GM23338 (cell line): ENCODE measurements around the gene C4orf36. TPM values are rescaled to one million over a fixed set of nuclear protein-coding genes. Genes with fewer than 3 reads are reported as not detected.

Source experiments
- ATAC-seq: fragments of 200-7000 bp; cut with Tn5 transposase; 3 replicates; pipeline ENCODE4 v1.9.1; 2020
- DNase-seq: peaks from one replicate; pipeline ENCODE4 v3.0.0-alpha.2; 2015; ENCODE audit warnings: low spot score
- H2AFZ ChIP-seq: fragments of 200-600 bp; sonication (generic); 2 replicates; pipeline ENCODE4 v1.8.0; 2016; ENCODE audit warnings: antibody characterized with exemption, mild to moderate bottlenecking, moderate library complexity
- H3F3A ChIP-seq: fragments of 200-600 bp; sonication (generic); replicated peaks from 2 replicates; pipeline ENCODE4 v1.8.0; 2017; ENCODE audit warnings: antibody characterized with exemption, mixed run types, low read depth
- H3K27ac ChIP-seq: fragments of 200-600 bp; sonication (generic); 2 replicates; pipeline ENCODE4 v1.6.1; 2016; ENCODE audit warnings: low read depth
- H3K27me3 ChIP-seq: fragments of 200-600 bp; sonication (generic); 2 replicates; pipeline ENCODE4 v1.8.0; 2016; ENCODE audit warnings: mild to moderate bottlenecking, mixed run types, moderate library complexity; ENCODE audit not compliant: insufficient read depth
- H3K36me3 ChIP-seq: fragments of 200-600 bp; sonication (generic); 2 replicates; pipeline ENCODE4 v1.8.0; 2016; ENCODE audit warnings: mild to moderate bottlenecking; ENCODE audit not compliant: insufficient read depth
- H3K4me1 ChIP-seq: fragments of 200-600 bp; sonication (generic); 2 replicates; pipeline ENCODE4 v1.8.0; 2016; ENCODE audit warnings: mild to moderate bottlenecking, moderate library complexity; ENCODE audit not compliant: insufficient read depth
- H3K4me2 ChIP-seq: fragments of 200-600 bp; sonication (generic); 2 replicates; pipeline ENCODE4 v1.7.1; 2017; ENCODE audit warnings: mixed run types
- H3K4me3 ChIP-seq: fragments of 200-600 bp; sonication (generic); 2 replicates; pipeline ENCODE4 v1.6.1; 2016; ENCODE audit warnings: mixed run types
- H3K79me2 ChIP-seq: fragments of 200-600 bp; sonication (generic); replicated peaks from 2 replicates; pipeline ENCODE4 v1.8.0; 2017; ENCODE audit warnings: mild to moderate bottlenecking; ENCODE audit not compliant: insufficient read depth
- H3K9me2 ChIP-seq: fragments of 200-600 bp; sonication (generic); 2 replicates; pipeline ENCODE4 v1.8.0; 2017; ENCODE audit not compliant: insufficient read depth
- H4K20me1 ChIP-seq: fragments of 200-600 bp; sonication (generic); replicated peaks from 2 replicates; pipeline ENCODE4 v1.8.0; 2017; ENCODE audit warnings: mild to moderate bottlenecking; ENCODE audit not compliant: insufficient read depth
- H3K27ac Mint-ChIP-seq: 2 replicates; pipeline ENCODE4 v1.8.0; 2020; ENCODE audit warnings: inconsistent platforms, mild to moderate bottlenecking, moderate library complexity, mixed read lengths
- H3K27me3 Mint-ChIP-seq: 3 replicates; pipeline ENCODE4 v1.8.0; 2022; ENCODE audit warnings: low read depth, mild to moderate bottlenecking, moderate library complexity, mixed read lengths, inconsistent platforms; ENCODE audit not compliant: insufficient read depth, poor library complexity
- H3K36me3 Mint-ChIP-seq: 3 replicates; pipeline ENCODE4 v1.8.0; 2021; ENCODE audit warnings: low read depth, mild to moderate bottlenecking, inconsistent platforms, moderate library complexity, mixed read lengths
- H3K4me1 Mint-ChIP-seq: 3 replicates; pipeline ENCODE4 v1.8.0; 2020; ENCODE audit warnings: mild to moderate bottlenecking, inconsistent platforms, mixed read lengths
- H3K4me3 Mint-ChIP-seq: 3 replicates; pipeline ENCODE4 v1.8.0; 2021; ENCODE audit warnings: moderate library complexity, mild to moderate bottlenecking, inconsistent platforms, mixed read lengths
- H3K9me3 Mint-ChIP-seq: 3 replicates; pipeline ENCODE4 v1.8.0; 2020; ENCODE audit warnings: moderate library complexity, mild to moderate bottlenecking, inconsistent platforms, mixed read lengths
- CREB1 ChIP-seq: fragments of 250-450 bp; sonication (Bioruptor Pico); IDR thresholded peaks from 2 replicates; pipeline ENCODE4 v1.5.0; 2020; ENCODE audit warnings: low read depth, mild to moderate bottlenecking, moderate library complexity
- EZH2phosphoT487 ChIP-seq: fragments of 200-600 bp; sonication (generic); IDR thresholded peaks from one replicate; pipeline ENCODE4 v1.8.1; 2018; ENCODE audit warnings: antibody characterized with exemption; ENCODE audit not compliant: unreplicated experiment
- NANOG ChIP-seq: IDR thresholded peaks from 2 replicates; pipeline ENCODE4 v1.6.1; 2016; ENCODE audit warnings: antibody characterized with exemption, borderline replicate concordance
- POLR2AphosphoS5 ChIP-seq: IDR thresholded peaks from 2 replicates; pipeline ENCODE4 v1.6.1; 2016; ENCODE audit warnings: antibody characterized with exemption, low read depth
- STAT1 ChIP-seq: IDR thresholded peaks from one replicate; pipeline ENCODE4 v1.6.1; 2016; ENCODE audit warnings: antibody characterized with exemption; ENCODE audit not compliant: unreplicated experiment
- ZNF114 ChIP-seq: fragments of 250-450 bp; sonication (Bioruptor Pico); IDR thresholded peaks from 2 replicates; pipeline ENCODE4 v1.5.0; 2020; ENCODE audit warnings: mild to moderate bottlenecking, moderate library complexity
- polyA plus RNA-seq: library from polyadenylated mRNA; unstranded; fragments of >200 nt; fragmentation: Nextera tagmentation; extraction: Ambion mirVana; gene quantifications from 2 replicates; pipeline ENCODE4 v1.2.1, GENCODE V29; 2016
- total RNA-seq: library from RNA; depleted of rRNA; stranded (reverse); fragments of >200 nt; shearing (Covaris generic); gene quantifications from 2 replicates; pipeline ENCODE4 v1.2.3, GENCODE V29; 2014
- TF ChIP-seq, protein P1 (sequence below): fragments of 250-450 bp; sonication (Bioruptor Pico); IDR thresholded peaks from 2 replicates; pipeline ENCODE4 v1.5.0; 2020; ENCODE audit warnings: mild to moderate bottlenecking, moderate library complexity
- TF ChIP-seq, protein P2 (sequence below): IDR thresholded peaks from 2 replicates; pipeline ENCODE4 v1.6.1; 2016; ENCODE audit warnings: antibody characterized with exemption
- TF ChIP-seq, protein P3 (sequence below): IDR thresholded peaks from one replicate; pipeline ENCODE4 v1.6.1; 2018; ENCODE audit warnings: antibody characterized with exemption; ENCODE audit not compliant: unreplicated experiment

Gene C4orf36
- total and polyA plus RNA-seq, 2 experiments from 2014 or later, result 1.1 to 1.6 TPM

DNA sequence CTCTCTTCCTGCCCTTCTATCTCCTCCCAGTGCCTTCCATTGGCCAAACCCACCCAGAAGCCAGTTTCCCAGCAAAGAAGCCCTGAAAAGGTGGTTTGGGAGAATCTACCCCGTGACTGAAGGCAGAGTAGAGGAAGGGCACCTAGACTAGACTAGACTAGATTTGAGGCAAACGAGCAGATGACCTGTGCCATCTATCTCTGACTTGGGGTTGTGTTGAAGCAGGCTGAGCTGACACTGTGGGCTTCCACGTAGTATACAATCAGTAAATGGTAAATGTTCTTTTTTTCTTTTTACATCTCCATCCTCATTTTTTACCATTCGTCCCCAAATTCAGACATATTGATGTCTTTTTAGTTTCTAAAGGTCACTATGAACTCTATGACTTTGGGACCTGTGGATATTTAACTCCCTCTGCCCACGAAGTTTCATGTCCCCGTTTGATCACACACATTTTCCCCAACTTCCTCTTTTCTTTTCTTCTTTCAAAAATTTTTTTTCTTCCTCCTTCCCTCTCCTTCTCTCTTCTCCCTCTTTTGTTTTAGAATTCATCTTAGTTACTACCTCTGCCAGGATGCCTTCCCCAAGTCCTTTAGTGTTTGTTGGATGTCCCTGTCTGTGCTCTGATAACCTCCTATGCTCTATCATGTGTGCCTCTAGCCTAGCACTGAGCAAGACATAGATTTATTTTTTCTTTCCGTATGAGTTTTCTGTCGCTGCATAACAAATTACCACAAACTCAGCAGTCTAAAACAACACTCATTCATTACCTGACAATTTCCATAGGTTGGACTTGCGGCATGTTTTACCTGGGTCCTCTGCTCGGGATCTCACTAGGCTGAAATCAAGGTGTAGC, 36.4 kb upstream of the C4orf36 start (continued):
- TF ChIP-seq, protein P1, sequence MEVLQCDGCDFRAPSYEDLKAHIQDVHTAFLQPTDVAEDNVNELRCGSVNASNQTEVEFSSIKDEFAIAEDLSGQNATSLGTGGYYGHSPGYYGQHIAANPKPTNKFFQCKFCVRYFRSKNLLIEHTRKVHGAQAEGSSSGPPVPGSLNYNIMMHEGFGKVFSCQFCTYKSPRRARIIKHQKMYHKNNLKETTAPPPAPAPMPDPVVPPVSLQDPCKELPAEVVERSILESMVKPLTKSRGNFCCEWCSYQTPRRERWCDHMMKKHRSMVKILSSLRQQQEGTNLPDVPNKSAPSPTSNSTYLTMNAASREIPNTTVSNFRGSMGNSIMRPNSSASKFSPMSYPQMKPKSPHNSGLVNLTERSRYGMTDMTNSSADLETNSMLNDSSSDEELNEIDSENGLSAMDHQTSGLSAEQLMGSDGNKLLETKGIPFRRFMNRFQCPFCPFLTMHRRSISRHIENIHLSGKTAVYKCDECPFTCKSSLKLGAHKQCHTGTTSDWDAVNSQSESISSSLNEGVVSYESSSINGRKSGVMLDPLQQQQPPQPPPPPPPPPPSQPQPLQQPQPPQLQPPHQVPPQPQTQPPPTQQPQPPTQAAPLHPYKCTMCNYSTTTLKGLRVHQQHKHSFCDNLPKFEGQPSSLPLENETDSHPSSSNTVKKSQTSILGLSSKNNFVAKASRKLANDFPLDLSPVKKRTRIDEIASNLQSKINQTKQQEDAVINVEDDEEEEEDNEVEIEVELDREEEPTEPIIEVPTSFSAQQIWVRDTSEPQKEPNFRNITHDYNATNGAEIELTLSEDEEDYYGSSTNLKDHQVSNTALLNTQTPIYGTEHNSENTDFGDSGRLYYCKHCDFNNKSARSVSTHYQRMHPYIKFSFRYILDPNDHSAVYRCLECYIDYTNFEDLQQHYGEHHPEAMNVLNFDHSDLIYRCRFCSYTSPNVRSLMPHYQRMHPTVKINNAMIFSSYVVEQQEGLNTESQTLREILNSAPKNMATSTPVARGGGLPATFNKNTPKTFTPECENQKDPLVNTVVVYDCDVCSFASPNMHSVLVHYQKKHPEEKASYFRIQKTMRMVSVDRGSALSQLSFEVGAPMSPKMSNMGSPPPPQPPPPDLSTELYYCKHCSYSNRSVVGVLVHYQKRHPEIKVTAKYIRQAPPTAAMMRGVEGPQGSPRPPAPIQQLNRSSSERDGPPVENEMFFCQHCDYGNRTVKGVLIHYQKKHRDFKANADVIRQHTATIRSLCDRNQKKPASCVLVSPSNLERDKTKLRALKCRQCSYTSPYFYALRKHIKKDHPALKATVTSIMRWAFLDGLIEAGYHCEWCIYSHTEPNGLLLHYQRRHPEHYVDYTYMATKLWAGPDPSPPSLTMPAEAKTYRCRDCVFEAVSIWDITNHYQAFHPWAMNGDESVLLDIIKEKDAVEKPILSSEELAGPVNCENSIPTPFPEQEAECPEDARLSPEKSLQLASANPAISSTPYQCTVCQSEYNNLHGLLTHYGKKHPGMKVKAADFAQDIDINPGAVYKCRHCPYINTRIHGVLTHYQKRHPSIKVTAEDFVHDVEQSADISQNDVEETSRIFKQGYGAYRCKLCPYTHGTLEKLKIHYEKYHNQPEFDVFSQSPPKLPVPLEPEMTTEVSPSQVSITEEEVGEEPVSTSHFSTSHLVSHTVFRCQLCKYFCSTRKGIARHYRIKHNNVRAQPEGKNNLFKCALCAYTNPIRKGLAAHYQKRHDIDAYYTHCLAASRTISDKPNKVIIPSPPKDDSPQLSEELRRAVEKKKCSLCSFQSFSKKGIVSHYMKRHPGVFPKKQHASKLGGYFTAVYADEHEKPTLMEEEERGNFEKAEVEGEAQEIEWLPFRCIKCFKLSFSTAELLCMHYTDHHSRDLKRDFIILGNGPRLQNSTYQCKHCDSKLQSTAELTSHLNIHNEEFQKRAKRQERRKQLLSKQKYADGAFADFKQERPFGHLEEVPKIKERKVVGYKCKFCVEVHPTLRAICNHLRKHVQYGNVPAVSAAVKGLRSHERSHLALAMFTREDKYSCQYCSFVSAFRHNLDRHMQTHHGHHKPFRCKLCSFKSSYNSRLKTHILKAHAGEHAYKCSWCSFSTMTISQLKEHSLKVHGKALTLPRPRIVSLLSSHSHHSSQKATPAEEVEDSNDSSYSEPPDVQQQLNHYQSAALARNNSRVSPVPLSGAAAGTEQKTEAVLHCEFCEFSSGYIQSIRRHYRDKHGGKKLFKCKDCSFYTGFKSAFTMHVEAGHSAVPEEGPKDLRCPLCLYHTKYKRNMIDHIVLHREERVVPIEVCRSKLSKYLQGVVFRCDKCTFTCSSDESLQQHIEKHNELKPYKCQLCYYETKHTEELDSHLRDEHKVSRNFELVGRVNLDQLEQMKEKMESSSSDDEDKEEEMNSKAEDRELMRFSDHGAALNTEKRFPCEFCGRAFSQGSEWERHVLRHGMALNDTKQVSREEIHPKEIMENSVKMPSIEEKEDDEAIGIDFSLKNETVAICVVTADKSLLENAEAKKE (CRISPR knock-in tag), result no peak

DNA sequence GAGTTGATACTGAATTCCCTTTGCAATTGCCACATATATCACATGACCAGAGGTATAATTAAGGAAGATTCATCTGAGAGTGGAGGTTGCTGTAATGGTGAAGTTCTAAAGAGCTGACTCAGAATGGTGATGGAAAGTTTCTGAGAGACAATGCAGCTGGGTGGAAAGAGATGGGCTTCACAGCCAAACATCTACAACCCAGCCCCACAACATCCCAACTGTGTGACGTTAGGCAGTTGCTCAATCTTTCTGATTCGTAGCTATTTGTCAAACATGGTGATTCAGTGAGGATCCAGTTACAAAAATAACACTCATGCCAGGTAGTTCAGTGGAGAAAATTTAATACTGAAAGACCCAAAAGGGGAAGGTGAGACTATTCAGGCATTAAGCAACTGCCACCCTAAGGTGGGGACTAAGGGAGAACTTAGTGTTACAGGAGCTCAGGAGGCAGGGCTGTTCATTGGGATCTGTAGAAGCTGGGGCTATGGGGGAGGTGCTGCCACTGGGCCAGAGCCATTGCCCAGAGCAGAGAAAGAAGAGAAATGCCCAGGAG, 35.7 kb upstream of the C4orf36 start:
- H4K20me1 ChIP-seq, result no peaks in the 10 kb centered on the region
- DNase-seq, result no peak
- Mint-ChIP-seq H3K27me3 (peaks cover 5% of the 10 kb centered on the region), H3K4me3 (no peak overlapping the region), H3K27ac (no peak overlapping the region), H3K9me3 (no peaks in the 10 kb centered on the region), H3K36me3 (peaks cover 15% of the 10 kb centered on the region), H3K4me1 (peaks cover 5% of the 10 kb centered on the region; the same call in 1 of the 3 replicates)
- ATAC-seq, result no peak
- H3K27me3 ChIP-seq, result no peaks in the 10 kb centered on the region
- H3K4me3 ChIP-seq, result no peak overlapping the region
- no peaks in the 10 kb centered on the region for H3K9me2 ChIP-seq
- no peak overlapping the region for H3K4me2 ChIP-seq
- no peaks in the 10 kb centered on the region for H3F3A ChIP-seq
- H3K79me2 ChIP-seq, result no peaks in the 10 kb centered on the region
- no peak overlapping the region for H3K27ac ChIP-seq
- no peaks in the 10 kb centered on the region for H3K4me1 ChIP-seq
- no peak overlapping the region for H2AFZ ChIP-seq
- no peaks in the 10 kb centered on the region for H3K36me3 ChIP-seq
- TF ChIP-seq POLR2AphosphoS5 (no peak), STAT1 (no peak), EZH2phosphoT487 (no peak), CREB1 (CRISPR knock-in tag) (no peak), NANOG (no peak), ZNF114 (CRISPR knock-in tag) (no peak)
- TF ChIP-seq, protein P2, sequence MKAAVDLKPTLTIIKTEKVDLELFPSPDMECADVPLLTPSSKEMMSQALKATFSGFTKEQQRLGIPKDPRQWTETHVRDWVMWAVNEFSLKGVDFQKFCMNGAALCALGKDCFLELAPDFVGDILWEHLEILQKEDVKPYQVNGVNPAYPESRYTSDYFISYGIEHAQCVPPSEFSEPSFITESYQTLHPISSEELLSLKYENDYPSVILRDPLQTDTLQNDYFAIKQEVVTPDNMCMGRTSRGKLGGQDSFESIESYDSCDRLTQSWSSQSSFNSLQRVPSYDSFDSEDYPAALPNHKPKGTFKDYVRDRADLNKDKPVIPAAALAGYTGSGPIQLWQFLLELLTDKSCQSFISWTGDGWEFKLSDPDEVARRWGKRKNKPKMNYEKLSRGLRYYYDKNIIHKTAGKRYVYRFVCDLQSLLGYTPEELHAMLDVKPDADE, result no peak
- TF ChIP-seq, protein P3, sequence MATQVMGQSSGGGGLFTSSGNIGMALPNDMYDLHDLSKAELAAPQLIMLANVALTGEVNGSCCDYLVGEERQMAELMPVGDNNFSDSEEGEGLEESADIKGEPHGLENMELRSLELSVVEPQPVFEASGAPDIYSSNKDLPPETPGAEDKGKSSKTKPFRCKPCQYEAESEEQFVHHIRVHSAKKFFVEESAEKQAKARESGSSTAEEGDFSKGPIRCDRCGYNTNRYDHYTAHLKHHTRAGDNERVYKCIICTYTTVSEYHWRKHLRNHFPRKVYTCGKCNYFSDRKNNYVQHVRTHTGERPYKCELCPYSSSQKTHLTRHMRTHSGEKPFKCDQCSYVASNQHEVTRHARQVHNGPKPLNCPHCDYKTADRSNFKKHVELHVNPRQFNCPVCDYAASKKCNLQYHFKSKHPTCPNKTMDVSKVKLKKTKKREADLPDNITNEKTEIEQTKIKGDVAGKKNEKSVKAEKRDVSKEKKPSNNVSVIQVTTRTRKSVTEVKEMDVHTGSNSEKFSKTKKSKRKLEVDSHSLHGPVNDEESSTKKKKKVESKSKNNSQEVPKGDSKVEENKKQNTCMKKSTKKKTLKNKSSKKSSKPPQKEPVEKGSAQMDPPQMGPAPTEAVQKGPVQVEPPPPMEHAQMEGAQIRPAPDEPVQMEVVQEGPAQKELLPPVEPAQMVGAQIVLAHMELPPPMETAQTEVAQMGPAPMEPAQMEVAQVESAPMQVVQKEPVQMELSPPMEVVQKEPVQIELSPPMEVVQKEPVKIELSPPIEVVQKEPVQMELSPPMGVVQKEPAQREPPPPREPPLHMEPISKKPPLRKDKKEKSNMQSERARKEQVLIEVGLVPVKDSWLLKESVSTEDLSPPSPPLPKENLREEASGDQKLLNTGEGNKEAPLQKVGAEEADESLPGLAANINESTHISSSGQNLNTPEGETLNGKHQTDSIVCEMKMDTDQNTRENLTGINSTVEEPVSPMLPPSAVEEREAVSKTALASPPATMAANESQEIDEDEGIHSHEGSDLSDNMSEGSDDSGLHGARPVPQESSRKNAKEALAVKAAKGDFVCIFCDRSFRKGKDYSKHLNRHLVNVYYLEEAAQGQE, result no peak
